Posterior vena cava (tissue), 2 donors: ENCODE results near the gene FGF13. TPM values are rescaled to one million over a fixed set of nuclear protein-coding genes. Genes with fewer than 3 reads are reported as not detected.
A peak's percentile ranks its signal among the peaks of the same experiment; 100 is the strongest.

Source experiments
- DNase-seq: peaks from one replicate; pipeline ENCODE4 v3.0.0-alpha.2; 2020; ENCODE audit warnings: low spot score
- intact Hi-C, 2 donors: fragments of 100-400 bp; cut with DNase I; formaldehyde crosslinking; loops; one replicate each; pipeline versions ENCODE4 v1.14.1 to v1.14.2; 2022 to 2023
- long read RNA-seq, 2 donors: library from polyadenylated mRNA; unstranded; transcript quantifications; one replicate each; pipeline ENCODE4 v2.0.0, GENCODE V29; 2020 to 2021
- total RNA-seq, 2 donors: library from RNA; stranded (reverse); fragmentation: NEBNext Ultra II Directional; extraction: Animal tissue kit (Norgen Biotek cat#: 25700); gene quantifications; one replicate each; pipeline ENCODE4 v1.2.1, GENCODE V29; 2021
- donor health status: DM: yes; HTN: yes; CAD: no.
- donor health status: DM: yes; HTN: yes; CAD: no.

FGF13 gene
- total RNA-seq, result 10 to 100 TPM; 10.6 to 13.6 TPM
- long read RNA-seq, donor 1, full-length matches to known transcripts, result 9 of 12 reads
- long read RNA-seq, donor 1, partial matches to known transcripts, result 1 of 12 reads
- long read RNA-seq, donor 1, other reads (novel, unspliced or antisense), result 2 of 12 reads
- long read RNA-seq, donor 2, full-length matches to known transcripts, result 19 of 22 reads
- long read RNA-seq, donor 2, partial matches to known transcripts, result 3 of 22 reads
- long read RNA-seq, donor 2, other reads (novel, unspliced or antisense), result 0 of 22 reads

GRCh38 chrX:138711399-138712347, at the start of gene FGF13:
FGF13 (minus strand) TSS chrX:138711717; CDS start chrX:138711003, 714 bp downstream.
- intact Hi-C loops, result no loop called here
- DNase-seq, result peak; percentile 83

- intact Hi-C loops, result no loop called here
- no peak for DNase-seq
Observed at GRCh38 chrX:138759217-138759943, 47.9 kb upstream of the FGF13 start.

DNA sequence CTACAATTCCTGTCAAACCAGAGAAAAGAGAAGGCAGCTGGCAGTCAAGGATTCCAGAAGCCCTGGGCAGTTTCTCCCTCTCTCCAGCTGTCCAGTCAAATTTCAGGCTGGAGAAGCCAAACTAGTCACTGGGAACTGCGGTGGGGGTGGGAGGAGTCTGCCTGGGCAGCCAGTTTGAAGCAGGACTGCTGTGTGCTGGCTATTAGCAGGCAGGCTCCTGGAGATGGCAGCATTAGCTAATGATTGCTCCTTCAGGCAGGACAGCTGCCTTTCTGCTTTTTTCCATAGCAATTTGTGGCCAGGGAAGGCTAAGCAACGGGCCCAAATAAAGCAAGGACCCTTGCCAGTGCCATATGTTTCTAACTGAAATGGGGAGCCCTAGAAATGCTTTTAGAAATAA, 44.7 kb upstream of the FGF13 start:
- intact Hi-C loops, result no loop called here
- DNase-seq, result no peak

DNA sequence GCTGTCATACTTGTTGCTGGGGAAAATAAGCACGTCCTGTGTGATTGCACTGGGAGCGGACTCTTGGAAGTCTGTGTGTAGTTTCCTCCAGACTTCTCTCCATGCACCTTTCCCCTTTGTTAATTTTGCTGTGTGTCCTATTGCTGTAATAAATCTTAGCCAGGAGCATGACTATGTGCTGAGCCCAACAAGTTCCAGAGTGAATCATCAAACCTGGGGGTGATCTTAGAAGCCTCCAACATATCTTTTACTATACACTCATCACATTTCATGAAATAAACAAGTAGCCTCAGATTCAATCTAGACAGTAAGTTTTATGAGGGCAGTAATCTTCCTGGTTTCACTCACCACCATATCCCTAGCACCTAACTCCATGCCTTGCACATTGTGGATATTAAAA, 43.3 kb upstream of the FGF13 start:
- intact Hi-C loops, result no loop called here
- DNase-seq, result no peak

DNA sequence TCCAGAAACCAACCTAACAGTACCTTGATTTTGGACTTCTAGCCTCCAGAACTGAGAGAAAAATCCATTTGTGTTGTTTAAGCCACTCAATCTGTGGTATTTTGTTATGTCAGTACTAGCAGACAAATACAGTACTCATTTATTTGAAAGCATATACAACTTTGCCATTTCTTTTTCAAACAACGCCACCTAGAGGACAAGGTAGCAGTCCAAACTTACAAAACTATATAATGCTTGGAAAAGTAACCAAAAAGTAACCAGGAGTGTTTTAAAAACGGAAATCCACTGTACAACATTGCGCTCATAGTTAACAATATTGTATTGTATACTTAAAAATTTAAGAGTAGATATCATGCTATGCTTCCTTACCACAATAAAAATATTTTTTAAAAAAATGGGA, 37.0 kb upstream of the FGF13 start:
- intact Hi-C loops, result no loop called here
- no peak for DNase-seq

GRCh38 chrX:138745196-138745595, 33.7 kb upstream of the FGF13 start:
- DNase-seq, result no peak
- intact Hi-C loops, result no loop called here

- DNase-seq, result no peak
- intact Hi-C loops, result no loop called here
Observed at GRCh38 chrX:138742217-138742616, 30.7 kb upstream of the FGF13 start.

GRCh38 chrX:138740341-138740740, 28.8 kb upstream of the FGF13 start:
- no peak for DNase-seq
- intact Hi-C loops, result no loop called here

DNA sequence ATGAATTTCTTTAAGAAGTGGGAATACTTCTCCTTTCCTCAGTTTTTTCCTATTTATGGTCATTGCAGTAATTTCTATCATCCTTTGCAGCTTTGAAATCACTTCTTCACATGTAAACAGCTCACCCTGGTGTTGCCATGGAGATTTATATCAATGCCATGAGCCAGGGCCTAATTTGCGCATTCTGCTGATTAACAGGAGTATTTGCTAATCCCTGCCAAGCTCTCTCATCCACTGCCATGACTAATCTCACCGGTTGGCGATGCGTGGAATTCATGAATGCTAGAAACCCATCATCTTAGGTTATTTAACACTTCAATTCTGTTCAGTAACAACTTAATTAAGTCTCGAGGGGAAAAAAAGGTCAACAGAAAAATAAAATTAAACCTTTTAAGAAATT, 11.8 kb upstream of the FGF13 start:
- intact Hi-C loops, result no loop called here
- DNase-seq, result no peak

GRCh38 chrX:138719396-138719795, 7.9 kb upstream of the FGF13 start:
- intact Hi-C loops, result no loop called here
- no peak for DNase-seq

DNA sequence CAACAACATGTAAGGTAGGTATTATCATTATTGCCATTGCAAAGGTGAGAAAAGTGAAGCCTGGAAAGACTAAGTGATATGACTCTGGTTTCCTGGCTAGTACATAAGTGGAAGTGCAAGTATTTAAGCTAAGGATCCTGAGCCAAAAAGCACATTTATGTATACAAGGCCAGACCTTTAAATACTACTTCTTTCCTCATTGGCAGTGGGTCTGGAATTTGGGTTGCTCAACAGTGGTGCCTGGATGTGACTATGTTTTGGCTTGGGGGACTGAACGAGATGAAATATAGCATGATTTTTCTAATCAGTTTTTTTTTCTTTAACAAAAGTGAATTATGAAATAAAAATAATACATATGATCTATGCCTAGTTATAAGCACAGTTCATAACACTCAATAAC, 7.4 kb upstream of the FGF13 start:
- intact Hi-C loops, result no loop called here

GRCh38 chrX:138710866-138711341, 613 bp downstream of the FGF13 start:
- intact Hi-C loops, result no loop called here
- DNase-seq, result peak; percentile 79

More for the DNA sequence above, 7.4 kb upstream of the FGF13 start:
- DNase-seq, result no peak

- intact Hi-C loops, result no loop called here
- DNase-seq, result peak; percentile 58
Observed at GRCh38 chrX:138709886-138710791, 1.4 kb downstream of the FGF13 start.

- no peak for DNase-seq
- intact Hi-C loops, result no loop called here
Observed at GRCh38 chrX:138708268-138708667, 3.2 kb downstream of the FGF13 start.

DNA sequence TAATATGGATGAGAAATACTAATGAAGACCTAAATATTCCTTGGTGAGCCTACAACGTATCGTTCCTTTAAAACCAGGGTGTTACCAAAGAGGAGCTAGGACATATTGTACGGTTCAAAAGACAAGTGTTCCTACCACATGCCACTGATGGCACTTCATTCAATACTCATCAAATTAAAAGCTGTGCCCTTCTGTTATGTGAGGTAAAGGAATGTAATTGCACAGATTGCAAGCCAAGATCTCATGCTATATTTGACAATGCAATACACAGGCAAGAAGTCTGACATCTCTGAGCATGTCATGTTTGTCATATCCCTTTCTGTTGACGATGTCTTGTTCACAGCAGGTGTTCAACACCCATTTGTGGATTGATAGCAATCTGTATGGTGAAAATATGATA, 6.9 kb downstream of the FGF13 start:
- no peak for DNase-seq
- intact Hi-C loops, result no loop called here

- intact Hi-C loops, result no loop called here
Observed at GRCh38 chrX:138704101-138704500, 7.4 kb downstream of the FGF13 start.

DNA sequence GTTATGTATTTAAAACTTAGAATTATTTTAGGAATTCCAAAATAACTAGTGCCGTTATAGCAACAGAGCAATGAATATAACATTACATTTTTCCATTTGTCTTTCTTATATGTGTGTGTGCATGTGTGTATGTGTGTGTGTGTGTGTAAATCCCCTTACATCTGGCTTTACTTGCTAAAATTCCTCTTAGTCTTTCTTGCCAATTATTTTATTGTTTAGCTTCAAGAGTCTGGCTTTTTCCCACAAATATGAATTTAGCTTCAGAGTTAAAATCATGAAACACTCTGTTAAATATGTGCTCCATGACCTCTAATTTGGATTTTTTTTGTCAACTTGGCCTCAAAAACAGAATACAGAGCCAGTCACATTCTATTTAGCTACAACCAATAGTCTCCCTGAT, 18.9 kb downstream of the FGF13 start:
- intact Hi-C loops, result no loop called here
- DNase-seq, result no peak

More at GRCh38 chrX:138704101-138704500, 7.4 kb downstream of the FGF13 start:
- no peak for DNase-seq

GRCh38 chrX:138691186-138691585, 20.3 kb downstream of the FGF13 start:
- intact Hi-C loops, result no loop called here
- DNase-seq, result no peak

DNA sequence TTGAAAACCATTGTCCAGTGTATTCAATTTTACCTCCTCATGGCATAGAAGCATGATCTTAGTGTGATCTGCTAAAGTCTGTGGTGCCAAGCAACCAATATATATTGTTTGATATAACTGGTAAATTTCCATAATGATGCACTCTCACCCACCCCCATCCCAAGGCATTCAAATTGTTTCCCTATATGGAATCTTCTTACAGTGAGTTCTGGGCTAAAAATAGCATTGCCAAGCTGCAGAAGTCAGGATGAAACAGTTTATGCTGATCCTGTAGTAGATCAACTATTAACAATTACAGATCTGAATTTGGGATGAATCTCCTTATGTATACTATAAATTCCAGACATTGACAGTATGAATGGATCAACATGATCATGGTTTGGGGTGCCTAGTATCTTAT, 20.9 kb downstream of the FGF13 start:
- DNase-seq, result no peak
- intact Hi-C loops, result no loop called here
